Medulla oblongata (tissue), 1 donor: Measurements from ENCODE around the gene CLBA1.
"Not testable (repeated sequence)": the region's sequence is repeated elsewhere in the genome, so short reads cannot be mapped to it uniquely, and the experiment has no call there.

ENCODE experiments used
- DNase-seq: peaks from one replicate; pipeline ENCODE4 v3.0.0-alpha.2; 2015; ENCODE audit errors: extremely low spot score

The CLBA1 gene

GRCh38 chr14:105022276-105022670, 36.7 kb downstream of the CLBA1 start:
- no peak for DNase-seq

GRCh38 chr14:105023144-105023543, 37.6 kb downstream of the CLBA1 start:
- DNase-seq, result no peak

- no peak for DNase-seq
Measured at GRCh38 chr14:105023791-105024480, 38.3 kb downstream of the CLBA1 start.

- DNase-seq, result no peak
Measured at GRCh38 chr14:105025429-105025828, 39.8 kb downstream of the CLBA1 start.

- no peak for DNase-seq
Measured at GRCh38 chr14:105026033-105026785, 40.6 kb downstream of the CLBA1 start.

- DNase-seq, result no peak
Measured at GRCh38 chr14:105026802-105027563, 41.4 kb downstream of the CLBA1 start.

GRCh38 chr14:105027718-105028117, 42.1 kb downstream of the CLBA1 start:
- DNase-seq, result not testable (repeated sequence)

GRCh38 chr14:105028251-105028927, 42.8 kb downstream of the CLBA1 start:
- DNase-seq, result no peak

GRCh38 chr14:105029402-105029801, 43.8 kb downstream of the CLBA1 start:
- DNase-seq, result no peak

- no peak for DNase-seq
Measured at GRCh38 chr14:105030194-105030593, 44.6 kb downstream of the CLBA1 start.

GRCh38 chr14:105030836-105031396, 45.3 kb downstream of the CLBA1 start:
- DNase-seq, result no peak

- not testable (repeated sequence) for DNase-seq
Measured at GRCh38 chr14:105032451-105032901, 46.9 kb downstream of the CLBA1 start.

GRCh38 chr14:105033412-105033900, 47.9 kb downstream of the CLBA1 start:
- not testable (repeated sequence) for DNase-seq

GRCh38 chr14:105034315-105035039, 48.9 kb downstream of the CLBA1 start:
- DNase-seq, result no peak

GRCh38 chr14:105035616-105036015, 50.0 kb downstream of the CLBA1 start:
- DNase-seq, result not testable (repeated sequence)

- no peak for DNase-seq
Measured at GRCh38 chr14:105039458-105040205, 54.0 kb downstream of the CLBA1 start.

- no peak for DNase-seq
Measured at GRCh38 chr14:105041841-105042765, 56.5 kb downstream of the CLBA1 start.

GRCh38 chr14:105042813-105043212, 57.2 kb downstream of the CLBA1 start:
- no peak for DNase-seq

- no peak for DNase-seq
Measured at GRCh38 chr14:105043641-105044040, 58.1 kb downstream of the CLBA1 start.
